HCT116 (cell line): Measurements from ENCODE around the gene STOML2.
A peak's percentile ranks its signal among the peaks of the same experiment; 100 is the strongest.

Source experiments
- EGR1 ChIP-seq: IDR thresholded peaks from 2 replicates; pipeline ENCODE4 v1.6.1; 2012; ENCODE audit warnings: low read depth
- EZH2 ChIP-seq: fragments of 200-600 bp; sonication (generic); IDR thresholded peaks from 2 replicates; pipeline ENCODE4 v1.6.1; 2017; ENCODE audit warnings: antibody characterized with exemption, mixed run types
- EZH2phosphoT487 ChIP-seq: fragments of 200-600 bp; IDR thresholded peaks from 2 replicates; pipeline ENCODE4 v1.6.1; 2018; ENCODE audit warnings: antibody characterized with exemption, borderline replicate concordance
- FOSL1 ChIP-seq: IDR thresholded peaks from 2 replicates; pipeline ENCODE4 v1.6.1; 2012; ENCODE audit warnings: low read depth
- JUND ChIP-seq: IDR thresholded peaks from 2 replicates; pipeline ENCODE4 v1.6.1; 2012
- POLR2A ChIP-seq: IDR thresholded peaks from 2 replicates; pipeline ENCODE4 v1.7.0; 2011; ENCODE audit warnings: borderline replicate concordance; ENCODE audit not compliant: insufficient read depth, insufficient read length; ENCODE audit errors: extremely low read depth
- POLR2AphosphoS5 ChIP-seq: IDR thresholded peaks from 2 replicates; pipeline ENCODE4 v1.6.1; 2011; ENCODE audit warnings: mild to moderate bottlenecking, low read depth, low read length, moderate library complexity
- RAD21 ChIP-seq: IDR thresholded peaks from 2 replicates; pipeline ENCODE4 v1.6.1; 2012; ENCODE audit warnings: low read depth, mild to moderate bottlenecking
- SIN3A ChIP-seq: IDR thresholded peaks from 2 replicates; pipeline ENCODE4 v1.6.1; 2012; ENCODE audit warnings: low read depth
- TF ChIP-seq, protein P1 (sequence below), 3 experiments: fragments of 200-600 bp in 1 of 3; sonication (generic) in 1 of 3; IDR thresholded peaks in 2 of 3; conservative IDR thresholded peaks in 1 of 3; 2 replicates each; pipeline ENCODE4 v1.5.1; 2012 to 2017; ENCODE audit warnings: low read depth in 2 of 3, low read length in 2 of 3, antibody characterized with exemption in 1 of 3, borderline replicate concordance in 1 of 3, control low read depth in 1 of 3, mild to moderate bottlenecking in 1 of 3, mixed read lengths in 1 of 3, mixed run types in 1 of 3, moderate library complexity in 1 of 3; ENCODE audit not compliant: insufficient read depth in 1 of 3
- TF ChIP-seq, protein P2 (sequence below): IDR thresholded peaks from 2 replicates; pipeline ENCODE4 v1.6.1; 2012

DNA sequence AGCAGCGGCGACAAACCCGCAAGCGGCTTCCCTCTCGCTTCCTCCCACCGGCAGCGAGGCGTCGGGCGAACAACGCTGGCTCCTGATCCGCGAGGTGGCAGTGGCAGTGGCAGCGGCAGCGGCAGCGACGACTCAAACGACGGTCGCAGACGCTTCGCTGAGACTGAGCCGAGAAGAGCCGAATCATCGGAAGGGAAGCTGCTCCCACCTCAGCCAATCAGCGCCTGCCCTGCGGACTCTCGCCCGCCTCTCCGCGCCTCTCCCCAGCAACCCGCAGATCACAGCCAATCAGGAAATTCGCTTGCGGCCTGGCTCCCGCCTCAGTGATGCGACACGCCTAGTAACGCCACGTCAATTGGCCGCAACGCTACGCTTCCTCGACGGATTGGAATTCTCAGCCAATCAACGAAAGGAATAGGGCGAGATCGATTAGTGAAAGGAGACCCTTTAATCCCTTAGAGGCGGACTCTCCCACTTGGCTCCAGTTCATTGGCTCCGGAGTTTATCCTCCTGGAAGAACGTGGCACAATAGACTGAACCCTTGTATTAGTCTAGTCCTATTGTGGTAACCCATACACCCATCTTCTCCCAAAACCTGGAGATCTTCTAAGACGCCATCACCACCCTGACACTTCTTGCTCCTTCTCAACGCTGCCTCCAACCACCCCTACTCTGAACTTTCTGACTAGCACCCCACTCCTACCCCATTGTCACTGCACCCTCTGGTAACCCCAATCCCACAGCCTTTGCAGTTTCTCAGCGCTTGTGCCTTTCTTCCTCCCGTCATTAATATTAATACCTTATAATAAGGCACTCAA lies 30.3 kb downstream of the STOML2 start, which contains the start of gene VCP:
- peak; percentile 82 for TF ChIP-seq POLR2A
- no peak for TF ChIP-seq EZH2
- TF ChIP-seq EGR1 = no peak
- TF ChIP-seq, protein P1, sequence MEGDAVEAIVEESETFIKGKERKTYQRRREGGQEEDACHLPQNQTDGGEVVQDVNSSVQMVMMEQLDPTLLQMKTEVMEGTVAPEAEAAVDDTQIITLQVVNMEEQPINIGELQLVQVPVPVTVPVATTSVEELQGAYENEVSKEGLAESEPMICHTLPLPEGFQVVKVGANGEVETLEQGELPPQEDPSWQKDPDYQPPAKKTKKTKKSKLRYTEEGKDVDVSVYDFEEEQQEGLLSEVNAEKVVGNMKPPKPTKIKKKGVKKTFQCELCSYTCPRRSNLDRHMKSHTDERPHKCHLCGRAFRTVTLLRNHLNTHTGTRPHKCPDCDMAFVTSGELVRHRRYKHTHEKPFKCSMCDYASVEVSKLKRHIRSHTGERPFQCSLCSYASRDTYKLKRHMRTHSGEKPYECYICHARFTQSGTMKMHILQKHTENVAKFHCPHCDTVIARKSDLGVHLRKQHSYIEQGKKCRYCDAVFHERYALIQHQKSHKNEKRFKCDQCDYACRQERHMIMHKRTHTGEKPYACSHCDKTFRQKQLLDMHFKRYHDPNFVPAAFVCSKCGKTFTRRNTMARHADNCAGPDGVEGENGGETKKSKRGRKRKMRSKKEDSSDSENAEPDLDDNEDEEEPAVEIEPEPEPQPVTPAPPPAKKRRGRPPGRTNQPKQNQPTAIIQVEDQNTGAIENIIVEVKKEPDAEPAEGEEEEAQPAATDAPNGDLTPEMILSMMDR (IDR thresholded peaks at IDR 0.05 in 2 of 3, conservative IDR thresholded peaks at IDR 0.05 in 1 of 3; ENCODE audit: borderline replicate concordance in 1 of 3, insufficient read depth in 1 of 3, low read depth in 2 of 3, low read length in 2 of 3) = no peak
- no peak for TF ChIP-seq SIN3A
- TF ChIP-seq FOSL1 = no peak
- TF ChIP-seq POLR2AphosphoS5 = peak; percentile 89
- TF ChIP-seq RAD21 = no peak
- no peak for TF ChIP-seq EZH2phosphoT487
- TF ChIP-seq, protein P2, sequence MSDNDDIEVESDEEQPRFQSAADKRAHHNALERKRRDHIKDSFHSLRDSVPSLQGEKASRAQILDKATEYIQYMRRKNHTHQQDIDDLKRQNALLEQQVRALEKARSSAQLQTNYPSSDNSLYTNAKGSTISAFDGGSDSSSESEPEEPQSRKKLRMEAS = no peak
- TF ChIP-seq JUND = no peak
